ENCODE measurements around the gene CSE1L.
"Not testable (repeated sequence)": the region's sequence is repeated elsewhere in the genome, so short reads cannot be mapped to it uniquely, and the experiment has no call there.

Gene CSE1L

GRCh38 chr20:49098136-49098535 is 52.0 kb downstream of the CSE1L start:
- Histone ChIP-seq H3K4me3 (no peak overlapping the region), H3K4me1 (no peaks in the 10 kb centered on the region), H3K27me3 (ENCODE audit: low read depth) (no peaks in the 10 kb centered on the region), H3K9me3 (no peaks in the 10 kb centered on the region), H3K36me3 (replicated peaks) (peaks cover 94% of the 10 kb centered on the region)
- in situ Hi-C loops (cut with MboI; ENCODE audit: low sequenced_read_pairs), result no loop called here
- no peak for DNase-seq (ENCODE audit: low spot score in 2 of 2)

- H3K4me3 ChIP-seq, result no peak overlapping the region
- H3K27me3 ChIP-seq (ENCODE audit: low read depth), result no peaks in the 10 kb centered on the region
- H3K4me1 ChIP-seq, result no peaks in the 10 kb centered on the region
- in situ Hi-C loops (cut with MboI; ENCODE audit: low sequenced_read_pairs), result no loop called here
- no peaks in the 10 kb centered on the region for H3K9me3 ChIP-seq
- DNase-seq (ENCODE audit: low spot score in 2 of 2), result no peak
- H3K36me3 ChIP-seq (replicated peaks), result peaks cover 95% of the 10 kb centered on the region
Measured at GRCh38 chr20:49099011-49099410, 52.9 kb downstream of the CSE1L start.

- H3K27me3 ChIP-seq (ENCODE audit: low read depth); H3K4me1 ChIP-seq; in situ Hi-C loops (cut with MboI; ENCODE audit: low sequenced_read_pairs); DNase-seq (ENCODE audit: low spot score in 2 of 2); H3K4me3 ChIP-seq; H3K9me3 ChIP-seq: not testable (repeated sequence)
- H3K36me3 ChIP-seq (replicated peaks), result peaks cover 89% of the 10 kb centered on the region
Measured at GRCh38 chr20:49100292-49100691, 54.2 kb downstream of the CSE1L start.

- no peaks in the 10 kb centered on the region for H3K27me3 ChIP-seq (ENCODE audit: low read depth)
- peaks cover 87% of the 10 kb centered on the region for H3K36me3 ChIP-seq (replicated peaks)
- peaks cover 4% of the 10 kb centered on the region; the same call in 1 of the 2 replicates for H3K4me1 ChIP-seq
- H3K4me3 ChIP-seq, result no peak overlapping the region
- in situ Hi-C loops (cut with MboI; ENCODE audit: low sequenced_read_pairs), result no loop called here
- no peaks in the 10 kb centered on the region for H3K9me3 ChIP-seq
- no peak for DNase-seq (ENCODE audit: low spot score in 2 of 2)
Measured at GRCh38 chr20:49100972-49101371, 54.9 kb downstream of the CSE1L start.

- Histone ChIP-seq H3K36me3 (replicated peaks) (peaks cover 69% of the 10 kb centered on the region), H3K4me1 (peaks cover 4% of the 10 kb centered on the region; the same call in 1 of the 2 replicates), H3K4me3 (no peak overlapping the region), H3K27me3 (ENCODE audit: low read depth) (no peaks in the 10 kb centered on the region), H3K9me3 (no peaks in the 10 kb centered on the region)
- DNase-seq (ENCODE audit: low spot score in 2 of 2), result no peak
- in situ Hi-C loops (cut with MboI; ENCODE audit: low sequenced_read_pairs), result no loop called here
Measured at GRCh38 chr20:49103019-49103418, 56.9 kb downstream of the CSE1L start.

GRCh38 chr20:49103647-49104364 is 57.7 kb downstream of the CSE1L start:
- in situ Hi-C loops (cut with MboI; ENCODE audit: low sequenced_read_pairs), result no loop called here
- DNase-seq (ENCODE audit: low spot score in 2 of 2), result no peak
- H3K4me3 ChIP-seq, result no peak overlapping the region
- no peaks in the 10 kb centered on the region for H3K9me3 ChIP-seq
- H3K4me1 ChIP-seq, result peaks cover 4% of the 10 kb centered on the region; the same call in 1 of the 2 replicates
- no peaks in the 10 kb centered on the region for H3K27me3 ChIP-seq (ENCODE audit: low read depth)
- H3K36me3 ChIP-seq (replicated peaks), result peaks cover 61% of the 10 kb centered on the region

- H3K4me1 ChIP-seq, result peaks cover 4% of the 10 kb centered on the region; the same call in 1 of the 2 replicates
- H3K4me3 ChIP-seq, result no peak overlapping the region
- DNase-seq (ENCODE audit: low spot score in 2 of 2), result no peak
- H3K27me3 ChIP-seq (ENCODE audit: low read depth), result no peaks in the 10 kb centered on the region
- peaks cover 56% of the 10 kb centered on the region for H3K36me3 ChIP-seq (replicated peaks)
- H3K9me3 ChIP-seq, result no peaks in the 10 kb centered on the region
- in situ Hi-C loops (cut with MboI; ENCODE audit: low sequenced_read_pairs), result no loop called here
Measured at GRCh38 chr20:49104365-49104648, 58.2 kb downstream of the CSE1L start.

- H3K27me3 ChIP-seq (ENCODE audit: low read depth); H3K4me1 ChIP-seq; H3K9me3 ChIP-seq; DNase-seq (ENCODE audit: low spot score in 2 of 2); in situ Hi-C loops (cut with MboI; ENCODE audit: low sequenced_read_pairs); H3K4me3 ChIP-seq: not testable (repeated sequence)
- H3K36me3 ChIP-seq (replicated peaks), result peaks cover 52% of the 10 kb centered on the region
Measured at GRCh38 chr20:49104979-49105547, 59.0 kb downstream of the CSE1L start.

GRCh38 chr20:49106328-49106727 is 60.2 kb downstream of the CSE1L start:
- DNase-seq (ENCODE audit: low spot score in 2 of 2), result no peak
- Histone ChIP-seq H3K36me3 (replicated peaks) (peaks cover 42% of the 10 kb centered on the region), H3K9me3 (no peaks in the 10 kb centered on the region), H3K4me3 (no peak overlapping the region), H3K4me1 (peaks cover 4% of the 10 kb centered on the region; the same call in 1 of the 2 replicates), H3K27me3 (ENCODE audit: low read depth) (no peaks in the 10 kb centered on the region)
- in situ Hi-C loops (cut with MboI; ENCODE audit: low sequenced_read_pairs), result no loop called here

- Histone ChIP-seq H3K36me3 (replicated peaks) (peaks cover 33% of the 10 kb centered on the region), H3K4me1 (no peaks in the 10 kb centered on the region), H3K4me3 (no peak overlapping the region), H3K9me3 (no peaks in the 10 kb centered on the region), H3K27me3 (ENCODE audit: low read depth) (no peaks in the 10 kb centered on the region)
- in situ Hi-C loops (cut with MboI; ENCODE audit: low sequenced_read_pairs), result no loop called here
- DNase-seq (ENCODE audit: low spot score in 2 of 2), result no peak
Measured at GRCh38 chr20:49110767-49111694, 64.9 kb downstream of the CSE1L start.

- Histone ChIP-seq H3K36me3 (replicated peaks) (peaks cover 50% of the 10 kb centered on the region), H3K4me3 (no peak overlapping the region), H3K4me1 (no peaks in the 10 kb centered on the region), H3K27me3 (ENCODE audit: low read depth) (no peaks in the 10 kb centered on the region), H3K9me3 (no peaks in the 10 kb centered on the region)
- in situ Hi-C loops (cut with MboI; ENCODE audit: low sequenced_read_pairs), result no loop called here
- no peak for DNase-seq (ENCODE audit: low spot score in 2 of 2)
Measured at GRCh38 chr20:49112596-49113274, 66.6 kb downstream of the CSE1L start.

GRCh38 chr20:49115564-49115963 is 69.5 kb downstream of the CSE1L start:
- DNase-seq (ENCODE audit: low spot score in 2 of 2), result no peak
- in situ Hi-C loops (cut with MboI; ENCODE audit: low sequenced_read_pairs), result no loop called here
- H3K4me1 ChIP-seq, result no peaks in the 10 kb centered on the region
- no peaks in the 10 kb centered on the region for H3K27me3 ChIP-seq (ENCODE audit: low read depth)
- no peak overlapping the region for H3K4me3 ChIP-seq
- H3K36me3 ChIP-seq (replicated peaks), result peaks cover 70% of the 10 kb centered on the region
- H3K9me3 ChIP-seq, result no peaks in the 10 kb centered on the region

GRCh38 chr20:49118307-49118706 is 72.2 kb downstream of the CSE1L start:
- in situ Hi-C loops (cut with MboI; ENCODE audit: low sequenced_read_pairs), result no loop called here
- no peak for DNase-seq (ENCODE audit: low spot score in 2 of 2)
- Histone ChIP-seq H3K4me3 (no peak overlapping the region), H3K36me3 (replicated peaks) (peaks cover 80% of the 10 kb centered on the region), H3K27me3 (ENCODE audit: low read depth) (no peaks in the 10 kb centered on the region), H3K9me3 (no peaks in the 10 kb centered on the region), H3K4me1 (no peaks in the 10 kb centered on the region)
